GM19397 (cell line): ENCODE results near the gene ROR2.

Source experiments
- ATAC-seq: cut with Tn5 transposase; IDR thresholded peaks from one replicate; pipeline ENCODE4 v1.9.1; 2021; ENCODE audit warnings: mild to moderate bottlenecking, moderate library complexity; ENCODE audit not compliant: unreplicated experiment

ROR2 gene

GRCh38 chr9:91697201-91697600 is 252.8 kb downstream of the ROR2 start:
- no peak for ATAC-seq

- no peak for ATAC-seq
These were observed 255.8 kb downstream of the ROR2 start for GRCh38 chr9:91694081-91694870.

GRCh38 chr9:91693226-91693625 is 256.8 kb downstream of the ROR2 start:
- no peak for ATAC-seq

- ATAC-seq, result no peak
These were observed 259.3 kb downstream of the ROR2 start for GRCh38 chr9:91690540-91691249.

GRCh38 chr9:91689006-91689405 is 261.0 kb downstream of the ROR2 start:
- ATAC-seq, result no peak

- no peak for ATAC-seq
These were observed 266.8 kb downstream of the ROR2 start for GRCh38 chr9:91683269-91683668.

GRCh38 chr9:91682806-91683205 is 267.2 kb downstream of the ROR2 start:
- ATAC-seq, result no peak

- ATAC-seq, result peak; percentile 63
These were observed 268.3 kb downstream of the ROR2 start for GRCh38 chr9:91681461-91682305.

- no peak for ATAC-seq
These were observed 269.0 kb downstream of the ROR2 start for GRCh38 chr9:91680998-91681397.

- no peak for ATAC-seq
These were observed 269.9 kb downstream of the ROR2 start for GRCh38 chr9:91680106-91680505.

- ATAC-seq, result no peak
These were observed 271.0 kb downstream of the ROR2 start for GRCh38 chr9:91678807-91679580.

- ATAC-seq, result no peak
These were observed 272.1 kb downstream of the ROR2 start for GRCh38 chr9:91677822-91678436.

- no peak for ATAC-seq
These were observed 272.7 kb downstream of the ROR2 start for GRCh38 chr9:91677331-91677730.

- no peak for ATAC-seq
These were observed 274.0 kb downstream of the ROR2 start for GRCh38 chr9:91676046-91676445.

GRCh38 chr9:91664663-91665062 is 285.4 kb downstream of the ROR2 start:
- no peak for ATAC-seq

GRCh38 chr9:91663858-91664257 is 286.2 kb downstream of the ROR2 start:
- ATAC-seq, result no peak

GRCh38 chr9:91661451-91661850 is 288.6 kb downstream of the ROR2 start:
- ATAC-seq, result no peak

GRCh38 chr9:91660521-91660920 is 289.5 kb downstream of the ROR2 start:
- ATAC-seq, result no peak

GRCh38 chr9:91659529-91660495 is 290.2 kb downstream of the ROR2 start:
- no peak for ATAC-seq
